ENCODE data around the gene ACSL1.

ACSL1 gene, protein sequence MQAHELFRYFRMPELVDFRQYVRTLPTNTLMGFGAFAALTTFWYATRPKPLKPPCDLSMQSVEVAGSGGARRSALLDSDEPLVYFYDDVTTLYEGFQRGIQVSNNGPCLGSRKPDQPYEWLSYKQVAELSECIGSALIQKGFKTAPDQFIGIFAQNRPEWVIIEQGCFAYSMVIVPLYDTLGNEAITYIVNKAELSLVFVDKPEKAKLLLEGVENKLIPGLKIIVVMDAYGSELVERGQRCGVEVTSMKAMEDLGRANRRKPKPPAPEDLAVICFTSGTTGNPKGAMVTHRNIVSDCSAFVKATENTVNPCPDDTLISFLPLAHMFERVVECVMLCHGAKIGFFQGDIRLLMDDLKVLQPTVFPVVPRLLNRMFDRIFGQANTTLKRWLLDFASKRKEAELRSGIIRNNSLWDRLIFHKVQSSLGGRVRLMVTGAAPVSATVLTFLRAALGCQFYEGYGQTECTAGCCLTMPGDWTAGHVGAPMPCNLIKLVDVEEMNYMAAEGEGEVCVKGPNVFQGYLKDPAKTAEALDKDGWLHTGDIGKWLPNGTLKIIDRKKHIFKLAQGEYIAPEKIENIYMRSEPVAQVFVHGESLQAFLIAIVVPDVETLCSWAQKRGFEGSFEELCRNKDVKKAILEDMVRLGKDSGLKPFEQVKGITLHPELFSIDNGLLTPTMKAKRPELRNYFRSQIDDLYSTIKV

DNA sequence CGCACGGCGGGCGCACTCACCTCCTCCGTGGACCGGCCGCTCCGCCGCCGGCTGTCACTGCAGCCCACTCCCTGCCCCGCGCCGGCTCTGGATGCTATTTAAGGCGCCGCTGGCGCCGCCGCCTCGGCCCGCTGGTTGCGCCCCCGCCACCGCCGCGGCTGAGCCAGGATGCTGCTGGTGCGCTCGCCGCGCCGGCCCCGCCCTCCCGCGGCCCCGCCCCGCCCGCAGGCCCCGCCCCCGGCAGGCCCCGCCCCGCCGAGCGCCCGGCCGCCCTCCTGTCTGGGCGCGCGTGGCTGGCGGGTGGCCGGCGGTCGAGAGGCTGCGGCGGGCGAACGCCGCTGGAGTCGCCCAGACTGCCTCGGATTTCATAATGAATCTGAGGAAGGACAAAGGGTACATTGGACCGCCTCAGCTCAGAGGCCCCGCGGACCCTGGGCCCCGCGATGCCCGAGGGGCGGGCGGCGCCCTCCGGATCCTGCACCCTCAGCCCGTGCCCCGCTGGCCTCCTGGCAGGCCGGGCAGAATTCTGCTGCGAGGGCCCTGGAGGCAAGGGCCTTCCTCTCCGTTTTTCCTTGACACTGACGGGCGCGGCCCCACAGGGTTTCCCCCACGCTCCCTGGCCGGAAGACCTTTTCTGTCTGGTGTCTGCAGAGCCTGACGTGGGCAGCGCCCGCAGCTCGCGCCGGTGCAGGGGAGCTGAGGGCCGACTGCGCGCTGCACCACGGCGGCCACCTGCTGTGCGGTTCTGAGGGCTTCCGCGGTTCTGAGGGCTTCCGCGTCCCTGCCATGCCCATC is at the start of gene ACSL1:
ACSL1 (minus strand) TSS at position 73 of the 795 bp plus-strand sequence. CDS start 22,454 bp downstream, outside the sequence.
- DNase-seq = peak; percentile 58

DNA sequence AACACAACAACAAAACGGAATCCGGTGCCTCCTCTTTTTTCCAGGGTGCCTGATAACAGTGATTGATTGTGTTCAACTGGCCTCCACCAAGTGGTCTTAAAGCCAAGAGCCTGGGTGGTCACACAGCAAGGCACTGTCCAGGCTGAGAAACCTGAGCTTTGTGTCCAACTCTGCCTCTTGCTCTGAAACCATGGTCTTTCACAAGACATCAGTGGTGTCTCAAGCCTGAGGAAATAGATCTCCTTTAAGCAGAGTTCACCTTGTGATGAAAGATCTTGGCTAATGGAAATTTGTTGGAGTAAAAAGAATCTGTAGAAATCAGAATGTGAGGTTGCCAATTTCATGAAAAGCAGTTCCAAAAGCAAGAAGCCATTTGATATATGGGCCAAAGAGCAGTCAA is 47.3 kb upstream of the ACSL1 start:
- DNase-seq = no peak

DNA sequence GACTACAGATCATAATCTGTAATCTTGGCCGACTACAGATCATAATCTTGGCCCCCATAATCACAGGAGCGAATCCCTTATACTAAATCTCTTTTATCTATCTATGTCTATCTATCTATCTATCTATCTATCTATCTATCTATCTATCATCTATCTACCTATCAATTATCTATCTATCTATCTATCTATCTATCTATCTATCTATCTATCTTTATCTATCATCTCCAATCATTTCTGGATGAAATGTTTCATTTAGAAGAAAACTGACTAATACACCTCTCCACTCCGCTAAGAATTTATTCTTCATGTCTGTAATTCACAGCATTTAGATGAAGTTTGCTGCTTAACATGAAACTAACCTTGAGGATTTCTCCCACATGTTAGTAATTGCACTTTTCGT is 45.0 kb upstream of the ACSL1 start:
- DNase-seq = no peak

DNA sequence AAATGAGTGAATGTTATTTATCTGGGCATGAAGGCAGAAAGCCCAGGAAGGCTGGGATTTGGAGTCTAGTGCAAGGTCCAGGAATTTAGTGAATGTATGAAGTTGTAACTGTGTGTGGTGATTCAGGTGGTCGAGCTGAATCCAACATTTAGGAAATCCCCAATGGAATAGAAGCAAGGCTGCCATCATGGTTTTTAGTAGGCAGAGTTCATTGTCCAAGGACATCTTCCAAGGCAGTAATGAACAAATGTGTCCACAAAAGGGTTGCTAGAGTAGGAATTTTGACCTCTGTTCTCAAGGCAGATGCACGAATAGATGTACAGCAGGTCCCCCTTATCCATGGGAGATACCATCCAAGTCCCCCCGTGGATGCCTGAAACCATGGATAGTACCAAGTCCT is 42.9 kb upstream of the ACSL1 start:
- no peak for DNase-seq

DNA sequence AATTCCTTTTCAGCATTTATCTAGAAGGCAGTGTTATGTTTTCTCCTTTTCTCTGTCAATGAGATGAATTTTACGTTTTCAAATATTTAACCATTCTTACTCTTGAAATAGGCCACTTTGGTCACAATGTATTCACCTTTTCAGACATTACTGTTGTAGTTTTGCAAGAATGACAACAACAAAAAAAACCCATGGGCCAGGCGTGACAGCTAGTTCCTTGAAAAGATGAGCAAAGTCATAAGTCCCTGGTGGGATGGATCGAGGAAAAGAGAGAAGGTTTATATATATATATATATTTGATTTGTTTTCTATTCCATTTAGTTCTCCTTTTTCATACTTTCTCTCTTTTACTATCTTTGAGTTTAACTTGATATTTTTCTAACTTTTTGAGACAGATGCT is 38.1 kb upstream of the ACSL1 start:
- no peak for DNase-seq

DNA sequence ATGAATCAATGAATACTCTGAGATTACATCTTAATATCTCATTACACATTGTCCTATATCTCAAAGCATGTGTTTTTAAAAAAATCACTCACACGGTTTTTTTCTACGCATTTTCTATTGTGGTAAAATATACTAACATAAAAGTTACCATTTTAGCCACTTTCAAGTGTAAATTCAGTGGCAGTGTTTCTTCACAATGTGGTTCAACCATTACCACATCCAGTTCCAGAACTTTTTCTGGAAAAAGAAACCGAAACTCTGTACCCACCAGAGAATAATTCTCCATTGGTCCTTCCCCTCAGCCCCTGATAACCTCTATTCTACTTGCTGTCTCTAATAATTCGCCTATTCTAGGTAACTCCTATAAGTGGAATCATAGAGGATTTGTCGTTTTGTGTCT is 35.3 kb upstream of the ACSL1 start:
- no peak for DNase-seq

DNA sequence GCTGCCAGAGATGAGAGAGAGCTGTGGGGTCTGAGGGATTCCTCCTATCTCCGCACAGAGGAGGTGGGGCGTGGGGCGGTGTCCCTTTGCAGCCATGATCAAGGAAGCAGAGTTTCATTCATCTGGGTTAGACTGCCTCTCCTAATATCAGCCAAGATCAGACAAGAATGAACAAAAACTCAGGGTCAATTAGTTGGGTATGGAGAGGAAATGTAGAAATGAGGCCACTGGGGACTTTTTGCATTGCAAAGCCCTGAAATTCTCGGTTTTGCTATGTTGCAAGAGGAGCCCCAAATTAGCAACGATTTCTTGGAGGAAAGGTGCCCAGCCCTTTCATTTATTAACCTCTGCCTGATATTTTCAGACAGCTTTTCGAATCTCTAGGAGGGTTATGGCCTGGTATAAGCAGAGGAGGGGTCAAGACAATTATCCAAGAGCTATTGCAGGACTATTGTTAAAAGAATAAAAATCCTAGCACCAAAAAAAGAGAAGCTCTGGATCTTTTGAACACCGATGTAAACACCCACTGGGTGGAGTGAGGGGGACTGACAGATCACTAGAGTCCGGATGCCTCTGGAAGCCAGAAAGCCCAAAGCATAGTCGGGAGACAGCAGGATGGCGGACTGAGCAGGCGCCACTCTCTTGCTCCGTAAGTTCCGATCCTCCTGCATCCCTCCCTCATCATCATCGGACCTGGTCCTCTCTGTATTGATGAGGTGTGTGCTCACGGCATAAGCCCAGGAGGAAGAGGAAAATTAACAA is 34.4 kb upstream of the ACSL1 start:
- no peak for DNase-seq

DNA sequence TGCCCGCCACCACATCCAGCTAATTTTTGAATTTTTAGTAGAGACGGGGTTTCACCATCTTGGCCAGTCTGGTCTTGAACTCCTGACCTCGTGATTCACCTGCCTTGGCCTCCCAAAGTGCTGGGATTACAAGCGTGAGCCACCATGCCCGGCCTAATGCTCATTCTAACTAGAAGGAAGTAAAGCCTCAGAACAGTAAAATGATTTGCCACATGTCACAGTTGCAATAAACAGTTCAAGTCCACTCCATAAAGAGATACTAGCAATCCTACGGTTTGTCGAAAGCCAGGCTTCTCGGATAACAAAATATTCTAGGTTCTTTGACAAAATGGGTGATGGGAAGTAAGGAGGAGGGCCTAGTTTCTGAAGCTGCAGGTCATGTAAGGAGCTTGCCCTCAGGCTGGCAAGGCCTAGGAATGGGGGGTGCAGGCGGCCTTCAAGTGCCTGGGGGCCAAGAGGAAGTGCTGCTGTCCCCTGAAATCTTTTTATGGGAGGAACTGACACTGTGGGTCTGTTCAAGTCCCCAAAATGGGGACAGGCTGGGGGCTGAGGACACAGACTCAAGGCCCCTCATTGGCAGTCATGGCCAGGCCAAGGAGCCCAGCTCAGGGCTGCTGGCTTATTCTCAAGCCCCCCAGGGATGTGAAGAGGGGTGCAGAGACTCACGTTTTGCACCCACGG is 31.8 kb upstream of the ACSL1 start:
- DNase-seq = no peak

DNA sequence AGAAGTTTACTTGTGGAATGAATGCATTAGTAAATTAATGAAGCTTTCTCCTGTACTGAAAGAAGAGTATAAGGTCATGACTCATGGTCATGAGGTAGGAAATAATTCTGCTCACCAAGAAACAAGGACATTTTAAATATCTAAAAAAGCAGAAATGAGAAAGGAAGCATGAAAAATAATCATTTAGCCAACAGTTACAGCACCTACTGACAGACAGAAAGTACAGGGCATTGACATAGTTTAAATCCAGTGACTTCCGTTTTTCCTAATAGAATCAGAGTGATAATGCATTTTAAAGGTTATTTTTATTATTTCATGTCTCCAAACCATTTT is 30.5 kb upstream of the ACSL1 start:
- no peak for DNase-seq

DNA sequence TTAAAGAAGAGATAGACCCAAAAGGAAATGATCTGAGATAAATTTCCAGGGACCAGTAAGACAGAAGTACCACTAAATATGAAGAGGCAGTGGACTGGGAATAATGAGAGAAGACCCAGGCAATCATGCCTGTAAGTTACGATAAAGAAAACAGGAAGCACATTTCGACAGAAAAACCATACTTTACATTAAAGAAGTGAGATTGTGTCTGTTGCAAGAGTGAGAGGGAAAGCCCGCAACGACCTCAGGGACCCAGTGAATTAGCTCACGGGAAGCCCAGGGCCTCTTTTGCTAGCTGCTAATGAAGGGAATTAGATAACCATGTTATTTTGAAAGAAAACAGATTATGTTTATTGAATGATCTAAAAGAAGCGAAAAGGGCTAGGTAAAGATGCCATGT is 28.9 kb upstream of the ACSL1 start:
- DNase-seq = no peak

DNA sequence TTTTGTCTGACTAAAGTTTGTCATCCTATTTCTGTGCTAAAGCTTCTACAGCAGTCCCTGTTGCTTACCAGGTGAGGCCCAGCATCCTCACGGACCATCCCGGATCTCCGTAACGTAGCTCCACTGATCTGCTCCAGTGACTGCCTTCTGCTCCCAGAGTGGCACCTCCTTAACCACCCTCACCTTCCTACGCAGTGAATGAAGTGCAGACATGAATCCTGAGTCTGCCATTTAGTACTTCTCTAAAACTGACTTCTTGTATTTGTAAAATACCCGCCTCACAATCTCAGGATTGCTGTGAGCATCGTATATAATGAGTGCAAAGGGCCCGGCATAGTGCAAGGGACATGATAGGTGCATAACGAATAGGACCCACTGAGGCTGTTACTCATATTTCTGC is 27.7 kb upstream of the ACSL1 start:
- DNase-seq = no peak

DNA sequence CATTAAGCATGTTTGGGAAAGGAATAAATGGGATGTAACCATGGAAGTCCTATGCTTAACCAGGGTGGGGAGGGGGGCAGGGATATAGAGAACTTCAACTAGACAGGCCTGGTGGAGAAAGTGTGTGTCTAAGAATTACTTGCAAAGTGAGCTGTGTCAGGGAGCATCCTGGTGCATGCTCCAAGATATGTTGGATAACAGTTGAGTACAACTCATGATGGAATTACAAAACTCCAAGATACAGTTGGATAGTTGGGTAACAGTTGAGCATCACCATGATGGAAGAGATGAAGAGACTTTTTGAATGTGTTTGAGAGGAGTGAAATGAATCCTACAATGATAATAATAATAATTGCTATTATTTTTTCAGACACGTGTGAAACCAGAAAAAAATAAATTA is 26.1 kb upstream of the ACSL1 start:
- DNase-seq = no peak

DNA sequence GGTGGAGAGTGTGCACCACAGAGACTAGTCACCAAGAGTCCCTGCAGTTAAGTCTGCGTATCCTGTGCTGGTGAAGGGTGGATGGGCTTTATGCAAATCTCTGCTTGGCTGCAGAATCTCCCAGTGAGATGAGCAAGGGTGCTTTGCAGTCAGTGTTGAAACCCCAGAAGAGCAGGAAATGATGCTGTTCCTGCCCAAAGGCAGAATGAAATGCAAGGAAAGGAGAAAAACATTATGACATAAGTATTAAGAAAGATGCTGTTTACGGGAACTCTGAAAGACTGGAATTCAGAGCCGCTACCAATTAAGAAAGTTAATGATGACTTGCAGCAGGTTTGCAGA is 25.4 kb upstream of the ACSL1 start:
- no peak for DNase-seq

DNA sequence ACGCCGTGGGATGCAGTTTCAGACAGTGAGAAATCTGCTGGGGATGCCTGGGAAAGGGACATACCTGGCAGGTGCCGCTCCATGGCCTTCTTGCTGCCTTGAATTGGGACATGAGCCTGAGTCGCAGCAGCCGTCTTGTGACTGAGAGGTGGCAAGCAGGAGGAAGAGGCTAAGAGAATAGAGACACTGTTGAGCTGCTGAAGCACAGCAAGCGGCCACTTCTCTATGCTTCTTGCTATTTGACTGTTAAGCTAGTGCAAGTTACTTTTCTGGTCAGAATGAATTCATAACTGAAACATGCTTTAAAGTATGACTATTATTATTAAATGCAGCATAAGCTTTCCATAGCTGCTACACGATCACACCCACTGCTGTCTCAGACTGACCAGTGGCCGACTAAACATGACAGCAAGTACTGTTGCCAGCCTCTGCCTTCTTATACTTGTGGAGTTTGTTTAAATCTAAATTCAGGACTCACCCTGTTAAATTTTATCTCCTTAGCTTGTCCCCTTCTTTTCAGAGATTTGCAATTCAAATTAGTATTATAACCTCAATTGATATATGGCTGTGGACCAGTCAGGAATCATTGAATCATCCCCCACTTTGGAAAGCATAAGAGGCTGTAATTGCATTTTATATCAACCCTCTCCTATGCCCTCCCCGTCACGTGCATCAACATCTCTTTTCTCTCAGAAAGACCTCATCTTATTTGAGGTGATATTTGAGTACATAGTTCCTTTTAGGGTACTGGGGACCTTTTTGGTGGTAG is 24.8 kb upstream of the ACSL1 start:
- no peak for DNase-seq

DNA sequence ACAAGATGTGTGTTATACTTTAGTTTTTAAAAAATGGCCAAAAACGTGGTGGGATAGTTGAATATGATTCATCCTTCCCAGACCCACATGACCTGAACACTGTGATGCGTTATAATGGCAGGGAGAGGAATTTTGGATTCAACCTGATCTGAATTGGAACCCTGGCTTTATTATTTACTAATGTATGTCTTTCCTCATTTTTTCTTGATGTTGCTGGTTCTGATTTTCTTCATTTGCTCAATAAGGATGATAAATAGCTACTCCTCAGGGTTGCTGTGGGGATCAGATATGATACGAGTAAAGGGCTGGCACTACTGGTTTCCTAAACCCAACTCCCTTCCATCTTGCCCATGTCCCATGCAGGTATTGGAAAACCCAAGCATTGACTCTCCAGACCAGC is 24.2 kb upstream of the ACSL1 start:
- no peak for DNase-seq

DNA sequence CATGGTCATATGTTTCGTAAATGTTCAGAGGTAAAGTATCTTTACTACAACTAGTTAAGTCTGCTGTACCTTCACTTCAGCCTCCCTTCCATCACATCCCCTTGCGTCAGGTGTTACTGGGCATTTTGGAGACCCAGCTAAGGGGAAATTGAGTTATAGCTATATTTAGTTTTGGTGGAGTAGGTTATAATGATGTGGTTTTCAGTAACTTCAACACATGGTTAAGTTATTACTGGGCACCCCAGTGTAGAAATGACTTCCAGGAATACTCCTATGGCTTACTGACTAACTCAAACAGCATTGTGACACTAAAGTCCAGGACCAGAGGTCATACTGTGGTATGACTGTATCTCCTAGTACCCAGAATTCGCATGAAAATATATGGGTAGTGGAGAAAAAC is 23.4 kb upstream of the ACSL1 start:
- no peak for DNase-seq

DNA sequence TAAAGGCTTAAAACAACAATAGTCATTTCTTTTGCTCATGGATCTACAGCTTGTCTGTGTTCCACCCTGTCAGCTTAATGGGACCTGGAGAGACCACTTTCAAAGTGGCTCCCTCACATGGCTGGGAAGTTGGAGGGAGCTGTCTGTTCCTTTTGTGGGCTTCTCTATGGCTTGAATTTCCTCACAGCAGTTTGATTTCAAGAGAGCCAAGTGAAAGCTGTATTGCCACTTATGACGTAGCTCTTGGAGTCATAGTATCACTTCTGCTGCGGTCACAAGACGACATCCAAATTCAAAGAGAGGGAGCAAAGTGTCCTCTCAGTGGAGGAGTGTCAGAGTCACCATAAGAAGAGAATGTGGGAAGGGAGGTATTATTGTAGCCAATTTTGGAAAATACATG is 22.7 kb upstream of the ACSL1 start:
- no peak for DNase-seq

DNA sequence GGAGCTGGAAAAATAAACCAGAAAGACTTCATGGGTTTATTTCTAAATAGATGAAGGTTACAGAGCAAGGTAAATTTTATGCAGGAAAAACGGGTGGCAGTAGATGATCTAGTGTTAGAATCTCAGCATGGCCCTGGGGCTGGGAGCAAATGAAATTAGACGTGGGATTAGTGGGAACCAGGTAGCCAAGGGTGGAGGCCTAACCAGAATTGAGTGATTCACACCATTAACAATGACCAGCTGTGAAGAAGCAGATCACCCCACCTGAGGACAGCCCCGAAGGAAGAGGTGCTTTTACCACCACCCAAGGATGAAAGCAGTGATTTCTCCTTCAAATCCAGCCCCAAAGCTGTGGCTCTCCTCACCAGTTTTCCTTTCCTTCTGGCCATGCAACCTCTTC is 20.8 kb upstream of the ACSL1 start:
- DNase-seq = no peak

DNA sequence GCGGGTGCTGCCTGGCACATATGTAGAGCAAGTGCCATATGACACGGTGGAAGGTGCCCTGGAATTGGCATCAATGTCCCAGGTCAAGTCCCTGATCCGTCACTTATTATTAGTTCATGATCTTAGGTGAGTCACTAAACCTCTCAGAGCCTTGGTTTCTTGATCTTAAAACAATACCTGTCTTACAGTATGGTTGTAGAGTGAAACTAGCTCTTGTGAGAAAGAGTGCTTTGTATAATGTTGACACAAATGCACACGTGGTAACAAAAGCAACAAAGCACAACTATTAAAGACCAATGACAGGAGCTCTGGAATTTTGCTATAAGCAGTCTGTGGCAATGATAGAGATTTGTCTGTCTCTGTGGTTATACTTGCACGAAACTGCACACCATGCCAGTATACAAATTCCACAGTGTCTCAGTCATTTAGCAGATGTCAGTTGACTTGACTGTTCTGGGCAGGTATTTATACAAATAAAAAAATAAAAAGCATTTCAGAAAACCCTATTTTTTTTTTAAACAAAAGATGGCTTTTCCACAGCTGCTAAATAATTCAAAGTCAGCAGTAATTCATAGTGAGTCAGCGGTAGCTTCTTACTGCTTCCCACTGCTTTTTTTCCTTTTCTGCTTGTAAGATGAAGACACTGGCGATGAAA is 19.7 kb upstream of the ACSL1 start:
- no peak for DNase-seq

DNA sequence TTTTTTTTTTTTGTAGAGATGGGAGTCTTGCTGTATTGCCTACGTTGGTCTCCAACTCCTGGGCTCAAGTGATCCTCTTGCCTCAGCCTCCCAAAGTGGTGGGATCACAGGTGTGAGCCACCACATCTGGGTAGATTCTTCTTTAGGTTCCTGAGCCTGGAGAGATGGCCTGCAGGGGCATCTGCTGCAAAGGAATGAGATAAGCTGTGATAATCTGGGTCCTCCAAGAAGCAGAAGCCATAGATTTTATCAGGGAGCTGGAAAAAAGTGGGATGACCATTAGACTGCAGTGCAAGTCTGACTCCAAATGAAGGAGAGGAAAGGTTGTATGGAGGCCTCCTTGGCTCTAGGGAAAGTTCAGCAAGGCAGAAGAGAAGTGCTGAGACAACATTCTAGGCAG is 19.0 kb upstream of the ACSL1 start:
- no peak for DNase-seq

DNA sequence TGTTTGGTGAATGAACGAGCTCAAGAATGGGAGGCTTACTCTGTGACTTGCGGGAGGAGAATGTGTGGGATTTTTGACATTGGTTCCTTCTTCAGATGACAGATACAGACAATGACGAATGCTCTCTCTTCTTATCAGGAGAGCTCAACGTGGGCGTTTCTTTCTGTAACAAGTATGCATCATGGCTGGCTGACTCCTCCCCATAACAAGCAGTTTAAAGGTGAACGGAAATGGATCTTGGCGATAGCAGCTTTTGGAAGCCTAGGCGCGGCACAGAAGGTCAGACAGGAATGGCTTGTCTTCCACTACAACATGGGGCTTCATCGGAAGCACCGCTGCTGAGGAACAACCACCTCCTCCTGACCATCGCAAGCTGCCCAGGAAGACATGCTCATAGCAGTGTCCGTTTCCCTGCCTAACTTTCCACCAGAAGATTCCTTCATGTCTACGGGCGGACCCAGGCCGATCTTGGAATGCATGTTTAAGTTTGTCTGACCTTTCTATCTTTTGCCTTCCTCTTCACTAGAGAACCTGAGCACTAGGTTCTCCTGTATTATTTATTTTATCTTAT is 18.3 kb upstream of the ACSL1 start:
- DNase-seq = no peak

Data from NCI-H1105 treated with DMSO at 0.1 percent for 48 hours (cell line).